ENCODE results near the gene C6orf118.

Gene C6orf118

DNA sequence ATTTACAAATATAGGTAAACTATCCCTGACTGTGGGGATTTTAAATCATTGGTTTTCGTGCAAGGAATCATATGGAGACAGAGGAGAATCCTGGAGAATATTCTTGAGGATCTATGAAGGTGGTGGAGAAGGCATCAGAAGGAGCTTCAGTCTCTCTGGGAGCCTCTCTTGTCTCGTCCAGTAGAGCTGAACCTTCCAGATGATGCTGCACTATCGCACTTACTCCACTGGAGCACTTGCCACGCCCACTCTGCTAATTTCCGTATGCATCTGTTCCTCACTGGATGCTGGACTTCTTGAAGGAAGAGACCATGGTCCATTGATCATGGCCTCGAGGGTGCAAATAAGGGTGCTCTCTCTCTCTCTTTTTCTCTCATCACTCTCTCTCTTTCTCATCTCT, 36.8 kb downstream of the C6orf118 start:
- H3K36me3 Mint-ChIP-seq (ENCODE audit: low read depth) = no peaks in the 10 kb centered on the region
- H3K4me3 Mint-ChIP-seq = no peak overlapping the region
- H3K9me3 Mint-ChIP-seq = peaks cover 44% of the 10 kb centered on the region
- no peaks in the 10 kb centered on the region for H3K4me1 Mint-ChIP-seq (ENCODE audit: low read depth)
- no peak for DNase-seq (ENCODE audit: low spot score)
- H3K27me3 Mint-ChIP-seq (ENCODE audit: low read depth) = no peaks in the 10 kb centered on the region
- no peak overlapping the region for H3K27ac Mint-ChIP-seq

DNA sequence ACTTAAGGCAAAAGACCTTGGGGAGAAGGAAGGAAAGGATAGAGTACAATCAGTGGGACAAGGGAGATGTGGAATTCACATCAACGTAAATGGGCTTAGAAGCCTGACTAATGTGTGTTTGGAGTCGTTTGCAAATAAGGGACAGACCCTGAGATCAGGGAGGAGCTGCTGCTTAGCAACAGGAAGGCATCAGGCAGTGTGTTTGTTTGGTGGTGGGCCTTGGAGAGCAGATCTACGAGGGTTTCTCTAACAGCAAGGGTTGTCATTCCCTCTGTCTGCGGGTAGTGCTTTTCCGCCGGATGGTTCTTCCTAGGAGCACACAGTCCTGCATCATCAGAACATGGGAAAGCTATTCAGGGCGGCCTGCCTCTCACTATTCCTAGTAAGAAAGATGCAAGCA, 40.4 kb downstream of the C6orf118 start:
- no peaks in the 10 kb centered on the region for H3K27me3 Mint-ChIP-seq (ENCODE audit: low read depth)
- H3K9me3 Mint-ChIP-seq = peaks cover 34% of the 10 kb centered on the region
- H3K36me3 Mint-ChIP-seq (ENCODE audit: low read depth) = no peaks in the 10 kb centered on the region
- no peaks in the 10 kb centered on the region for H3K4me1 Mint-ChIP-seq (ENCODE audit: low read depth)
- H3K27ac Mint-ChIP-seq = no peak overlapping the region
- no peak overlapping the region for H3K4me3 Mint-ChIP-seq
- no peak for DNase-seq (ENCODE audit: low spot score)

DNA sequence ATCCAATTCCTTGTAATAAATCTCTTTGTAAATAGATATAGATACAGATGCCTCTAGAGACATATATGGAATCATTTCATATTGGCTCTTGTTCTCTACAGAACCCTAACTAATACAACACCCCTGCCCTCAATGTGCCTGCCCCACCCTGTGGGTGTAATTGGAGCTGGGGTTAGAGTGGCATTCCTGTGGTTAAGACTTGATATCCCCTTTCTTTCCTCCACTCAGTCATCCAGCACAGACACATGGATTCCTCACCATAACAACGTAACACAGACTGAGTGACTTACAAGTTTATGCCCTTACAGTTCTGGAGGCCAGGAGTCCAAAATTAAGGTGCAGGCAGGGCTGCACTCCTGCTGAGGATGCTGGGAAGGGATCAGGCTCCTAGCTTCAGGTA, 42.8 kb downstream of the C6orf118 start:
- no peak overlapping the region for H3K27ac Mint-ChIP-seq
- H3K27me3 Mint-ChIP-seq (ENCODE audit: low read depth) = no peaks in the 10 kb centered on the region
- no peak overlapping the region for H3K4me3 Mint-ChIP-seq
- no peaks in the 10 kb centered on the region for H3K4me1 Mint-ChIP-seq (ENCODE audit: low read depth)
- H3K36me3 Mint-ChIP-seq (ENCODE audit: low read depth) = no peaks in the 10 kb centered on the region
- H3K9me3 Mint-ChIP-seq = peaks cover 26% of the 10 kb centered on the region
- no peak for DNase-seq (ENCODE audit: low spot score)

DNA sequence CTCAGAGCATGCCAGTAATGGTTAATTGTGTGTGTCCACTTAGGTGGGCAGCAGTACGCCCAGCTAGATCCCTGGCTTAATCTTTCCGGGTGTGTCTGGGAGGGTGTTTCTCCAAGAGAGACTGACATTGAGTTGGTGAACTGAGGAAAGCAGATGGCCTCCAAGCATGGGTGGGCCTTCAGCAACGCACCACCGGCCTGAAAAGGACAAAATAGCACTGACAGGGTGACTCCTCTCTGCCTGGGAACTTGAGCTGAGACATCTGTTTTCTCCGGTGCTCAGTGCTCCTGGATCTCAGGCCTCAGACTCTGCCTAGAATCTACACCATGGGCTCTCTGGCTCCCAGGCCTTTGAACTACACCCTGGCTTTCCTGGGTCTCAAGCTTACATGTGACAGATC, 43.2 kb downstream of the C6orf118 start:
- no peaks in the 10 kb centered on the region for H3K4me1 Mint-ChIP-seq (ENCODE audit: low read depth)
- H3K27ac Mint-ChIP-seq = no peak overlapping the region
- no peaks in the 10 kb centered on the region for H3K27me3 Mint-ChIP-seq (ENCODE audit: low read depth)
- DNase-seq (ENCODE audit: low spot score) = no peak
- H3K36me3 Mint-ChIP-seq (ENCODE audit: low read depth) = no peaks in the 10 kb centered on the region
- H3K9me3 Mint-ChIP-seq = peaks cover 25% of the 10 kb centered on the region
- no peak overlapping the region for H3K4me3 Mint-ChIP-seq

DNA sequence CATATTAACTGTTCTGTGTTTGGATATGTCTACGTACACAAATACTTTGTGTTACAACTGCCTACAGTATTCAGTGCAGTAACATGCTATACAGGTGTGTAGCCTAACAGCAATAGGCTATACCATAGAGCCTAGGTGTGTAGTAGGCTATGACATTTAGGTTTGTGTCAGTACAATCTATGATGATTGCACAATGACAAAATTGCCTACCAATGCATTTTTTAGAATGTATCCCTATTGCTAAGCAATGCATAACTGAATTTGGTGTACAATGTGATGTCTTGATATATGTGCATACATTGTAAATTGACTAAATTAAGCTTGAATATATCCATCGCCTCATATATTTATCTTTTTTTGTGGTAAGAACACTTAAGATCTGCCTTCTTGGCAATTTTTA, 48.9 kb downstream of the C6orf118 start:
- H3K4me1 Mint-ChIP-seq (ENCODE audit: low read depth) = no peaks in the 10 kb centered on the region
- no peaks in the 10 kb centered on the region for H3K27me3 Mint-ChIP-seq (ENCODE audit: low read depth)
- no peaks in the 10 kb centered on the region for H3K36me3 Mint-ChIP-seq (ENCODE audit: low read depth)
- no peak overlapping the region for H3K27ac Mint-ChIP-seq
- peaks cover 32% of the 10 kb centered on the region for H3K9me3 Mint-ChIP-seq
- H3K4me3 Mint-ChIP-seq = no peak overlapping the region
- DNase-seq (ENCODE audit: low spot score) = no peak

DNA sequence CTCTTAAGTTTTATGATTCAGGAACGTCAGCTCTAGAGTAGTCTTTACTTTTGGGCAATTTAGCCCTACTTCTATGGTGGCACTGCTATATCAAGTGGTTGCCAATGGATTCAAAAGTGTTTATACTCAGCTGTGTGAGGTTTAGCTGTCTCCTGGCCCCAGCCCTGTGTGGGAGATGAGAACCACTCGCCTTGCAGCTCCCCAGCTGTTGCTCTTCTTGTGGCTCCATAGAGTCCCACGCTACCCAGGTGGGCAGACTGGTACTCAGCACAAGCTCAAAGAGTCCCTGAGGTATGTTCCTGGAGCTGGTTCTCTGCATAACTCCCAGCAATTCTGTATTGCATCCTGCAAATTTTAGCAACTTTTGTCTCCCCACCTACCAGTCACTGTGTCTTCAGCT, 59.6 kb downstream of the C6orf118 start:
- no peak overlapping the region for H3K27ac Mint-ChIP-seq
- H3K9me3 Mint-ChIP-seq = peaks cover 22% of the 10 kb centered on the region
- no peak for DNase-seq (ENCODE audit: low spot score)
- H3K4me1 Mint-ChIP-seq (ENCODE audit: low read depth) = no peaks in the 10 kb centered on the region
- no peaks in the 10 kb centered on the region for H3K27me3 Mint-ChIP-seq (ENCODE audit: low read depth)
- H3K4me3 Mint-ChIP-seq = no peak overlapping the region
- H3K36me3 Mint-ChIP-seq (ENCODE audit: low read depth) = no peaks in the 10 kb centered on the region

DNA sequence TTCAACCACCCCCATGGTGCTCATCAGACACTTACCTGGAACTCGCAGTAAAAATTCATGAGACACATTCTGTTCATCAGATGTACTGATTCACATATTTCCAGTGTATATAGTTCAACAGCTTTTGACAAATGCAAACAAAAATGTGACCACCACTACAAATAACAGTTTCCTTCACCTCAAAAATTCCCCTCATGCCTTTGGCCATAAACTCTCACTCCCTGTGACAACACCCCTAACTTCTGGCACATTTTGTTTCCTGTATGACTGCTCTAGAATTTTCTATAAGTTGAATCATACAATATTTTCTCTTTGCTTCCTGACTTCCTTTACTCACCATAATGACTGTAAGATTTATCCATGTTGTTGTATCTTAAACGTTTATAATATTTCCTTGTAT, 63.7 kb downstream of the C6orf118 start:
- H3K27me3 Mint-ChIP-seq (ENCODE audit: low read depth) = no peaks in the 10 kb centered on the region
- no peaks in the 10 kb centered on the region for H3K36me3 Mint-ChIP-seq (ENCODE audit: low read depth)
- no peak overlapping the region for H3K4me3 Mint-ChIP-seq
- no peak for DNase-seq (ENCODE audit: low spot score)
- no peak overlapping the region for H3K27ac Mint-ChIP-seq
- H3K4me1 Mint-ChIP-seq (ENCODE audit: low read depth) = no peaks in the 10 kb centered on the region
- H3K9me3 Mint-ChIP-seq = peaks cover 28% of the 10 kb centered on the region

DNA sequence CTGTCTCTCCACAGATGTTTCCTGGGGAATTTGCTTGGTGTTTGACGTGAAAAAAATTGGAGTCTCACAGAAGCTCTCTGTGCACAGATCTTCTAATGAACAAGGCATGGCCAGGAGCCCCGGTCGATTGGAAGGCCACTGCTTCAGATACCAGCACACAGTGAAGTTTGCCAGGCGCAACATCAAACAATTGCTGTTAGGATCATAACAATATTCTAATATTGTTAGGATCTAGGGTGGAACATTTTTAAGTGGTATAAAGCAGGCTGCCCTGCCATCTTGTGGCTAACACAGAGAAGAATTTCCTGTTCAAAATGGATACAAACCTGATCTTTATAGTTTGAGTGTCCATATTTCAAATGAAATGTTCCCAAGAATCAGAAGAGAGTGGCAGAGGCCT, 64.1 kb downstream of the C6orf118 start:
- Mint-ChIP-seq H3K4me3 (no peak overlapping the region), H3K27ac (no peak overlapping the region), H3K9me3 (peaks cover 25% of the 10 kb centered on the region), H3K4me1 (ENCODE audit: low read depth) (no peaks in the 10 kb centered on the region), H3K27me3 (ENCODE audit: low read depth) (no peaks in the 10 kb centered on the region), H3K36me3 (ENCODE audit: low read depth) (no peaks in the 10 kb centered on the region)
- DNase-seq (ENCODE audit: low spot score) = no peak

DNA sequence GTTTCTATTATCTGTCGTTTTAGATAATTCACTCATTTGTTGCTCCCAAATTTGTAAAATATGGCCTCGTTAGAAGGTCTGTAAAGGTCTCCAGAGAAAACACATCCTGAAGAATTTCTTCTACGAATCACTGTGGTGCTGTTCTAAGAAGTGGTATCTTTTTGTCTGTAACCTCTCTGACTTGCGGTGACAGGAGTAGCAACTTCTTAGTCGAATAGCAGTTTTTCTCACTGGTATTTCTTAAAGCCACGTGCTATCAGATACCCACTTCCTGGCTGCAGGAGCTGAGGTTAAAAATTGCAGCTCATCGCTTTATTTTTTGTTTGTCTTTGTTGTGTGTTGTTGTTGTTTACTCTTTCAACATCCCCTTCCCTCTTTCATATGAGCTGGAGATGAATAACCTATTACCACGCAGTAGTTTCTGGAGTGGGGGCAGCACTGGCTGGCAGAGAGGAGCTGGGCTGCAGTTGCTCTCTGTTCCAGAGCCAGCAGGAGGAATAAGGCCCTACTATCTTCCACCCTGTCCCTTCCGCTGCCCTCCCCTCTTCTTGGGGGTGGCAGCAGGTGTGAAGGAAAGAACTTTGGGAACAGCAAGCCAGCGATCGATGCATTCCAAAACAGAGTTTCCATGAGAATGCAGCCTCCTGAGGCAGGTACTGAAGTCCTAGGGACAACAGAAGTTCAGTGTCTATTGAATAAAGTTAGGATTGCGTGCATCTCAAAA, 64.7 kb downstream of the C6orf118 start:
- Mint-ChIP-seq H3K9me3 (peaks cover 23% of the 10 kb centered on the region), H3K36me3 (ENCODE audit: low read depth) (no peaks in the 10 kb centered on the region), H3K4me3 (no peak overlapping the region), H3K27ac (no peak overlapping the region), H3K4me1 (ENCODE audit: low read depth) (no peaks in the 10 kb centered on the region), H3K27me3 (ENCODE audit: low read depth) (no peaks in the 10 kb centered on the region)
- no peak for DNase-seq (ENCODE audit: low spot score)

DNA sequence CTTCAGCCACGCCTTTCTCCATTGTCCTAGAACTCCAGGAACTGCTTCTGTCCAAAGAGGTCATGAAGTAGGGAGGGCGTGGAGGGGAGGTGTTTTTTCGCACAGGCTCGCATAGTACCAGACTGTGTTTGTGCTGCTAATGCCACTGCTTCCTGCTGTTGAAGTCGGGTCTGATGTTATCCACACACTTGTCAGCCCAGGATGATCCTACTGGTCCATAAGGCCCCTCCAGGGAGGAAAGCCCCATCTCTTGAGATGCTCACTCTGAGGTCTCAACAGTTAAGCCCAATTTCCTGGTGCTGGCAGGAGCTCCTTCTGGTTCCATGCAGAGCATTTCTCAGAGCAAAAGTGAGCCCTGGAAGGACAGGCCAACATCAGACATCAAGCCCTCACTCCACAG, 65.6 kb downstream of the C6orf118 start:
- Mint-ChIP-seq H3K36me3 (ENCODE audit: low read depth) (no peaks in the 10 kb centered on the region), H3K4me1 (ENCODE audit: low read depth) (no peaks in the 10 kb centered on the region), H3K9me3 (peaks cover 23% of the 10 kb centered on the region), H3K27me3 (ENCODE audit: low read depth) (no peaks in the 10 kb centered on the region), H3K4me3 (no peak overlapping the region), H3K27ac (no peak overlapping the region)
- DNase-seq (ENCODE audit: low spot score) = no peak

DNA sequence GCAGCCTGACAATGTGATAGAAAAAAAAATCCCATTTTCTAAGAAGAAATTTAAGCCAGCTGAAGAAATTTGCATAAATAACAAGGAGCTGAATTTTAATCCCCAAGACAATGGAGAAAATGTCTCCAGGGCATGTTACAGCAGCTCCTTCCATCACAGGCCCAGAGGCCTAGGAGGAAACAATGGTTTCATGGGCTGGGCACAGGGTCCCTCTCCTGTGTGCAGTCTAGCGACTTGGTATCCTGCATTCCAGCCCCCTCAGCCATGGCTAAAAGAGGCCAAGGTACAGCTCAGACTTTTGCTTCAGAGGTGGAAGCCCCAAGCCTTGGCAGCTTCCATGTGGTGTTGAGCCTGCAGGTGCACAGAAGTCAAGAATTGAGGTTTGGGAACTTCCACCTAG, 73.1 kb downstream of the C6orf118 start:
- H3K27me3 Mint-ChIP-seq (ENCODE audit: low read depth) = no peaks in the 10 kb centered on the region
- no peak for DNase-seq (ENCODE audit: low spot score)
- H3K27ac Mint-ChIP-seq = no peak overlapping the region
- no peak overlapping the region for H3K4me3 Mint-ChIP-seq
- H3K9me3 Mint-ChIP-seq = peaks cover 50% of the 10 kb centered on the region
- H3K4me1 Mint-ChIP-seq (ENCODE audit: low read depth) = no peaks in the 10 kb centered on the region
- H3K36me3 Mint-ChIP-seq (ENCODE audit: low read depth) = no peaks in the 10 kb centered on the region

DNA sequence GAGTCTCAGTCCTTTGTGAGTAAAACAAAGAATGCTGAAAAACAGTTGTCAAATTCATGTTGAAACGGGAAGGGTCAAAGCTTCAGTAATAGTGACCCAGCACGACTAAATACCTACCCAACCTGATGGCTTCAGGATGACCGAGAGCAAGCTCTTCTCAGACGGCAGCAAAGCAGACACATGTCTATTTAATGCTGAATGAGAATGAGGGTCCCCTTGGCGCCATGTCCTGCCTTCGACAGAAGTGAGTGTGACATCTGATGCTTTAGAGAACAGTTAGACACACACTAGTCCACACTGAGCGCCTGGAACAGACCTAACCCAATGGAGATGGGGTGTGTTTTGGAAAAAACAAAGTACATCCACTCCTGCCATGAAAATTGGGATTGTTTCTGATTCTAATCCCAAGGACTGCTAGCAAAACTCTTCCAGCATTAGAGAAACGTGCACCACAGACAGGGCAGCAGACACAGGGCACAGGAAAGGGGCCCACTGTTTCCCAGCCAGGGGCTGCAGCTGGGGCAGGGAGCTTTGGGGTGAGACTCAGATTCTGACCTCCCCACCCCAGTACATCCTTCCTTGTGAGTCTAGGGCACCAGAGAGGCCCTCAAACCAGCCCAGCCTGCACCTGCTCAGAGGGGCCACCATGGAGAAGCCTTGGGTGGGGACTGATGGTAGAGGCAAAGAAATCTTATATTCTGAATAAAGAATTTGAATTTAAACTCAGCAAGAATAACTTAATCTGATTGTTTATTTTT, 76.5 kb downstream of the C6orf118 start:
- Mint-ChIP-seq H3K27ac (no peak overlapping the region), H3K9me3 (peaks cover 47% of the 10 kb centered on the region), H3K36me3 (ENCODE audit: low read depth) (no peaks in the 10 kb centered on the region), H3K4me3 (no peak overlapping the region), H3K4me1 (ENCODE audit: low read depth) (no peaks in the 10 kb centered on the region), H3K27me3 (ENCODE audit: low read depth) (no peaks in the 10 kb centered on the region)
- DNase-seq (ENCODE audit: low spot score) = no peak

DNA sequence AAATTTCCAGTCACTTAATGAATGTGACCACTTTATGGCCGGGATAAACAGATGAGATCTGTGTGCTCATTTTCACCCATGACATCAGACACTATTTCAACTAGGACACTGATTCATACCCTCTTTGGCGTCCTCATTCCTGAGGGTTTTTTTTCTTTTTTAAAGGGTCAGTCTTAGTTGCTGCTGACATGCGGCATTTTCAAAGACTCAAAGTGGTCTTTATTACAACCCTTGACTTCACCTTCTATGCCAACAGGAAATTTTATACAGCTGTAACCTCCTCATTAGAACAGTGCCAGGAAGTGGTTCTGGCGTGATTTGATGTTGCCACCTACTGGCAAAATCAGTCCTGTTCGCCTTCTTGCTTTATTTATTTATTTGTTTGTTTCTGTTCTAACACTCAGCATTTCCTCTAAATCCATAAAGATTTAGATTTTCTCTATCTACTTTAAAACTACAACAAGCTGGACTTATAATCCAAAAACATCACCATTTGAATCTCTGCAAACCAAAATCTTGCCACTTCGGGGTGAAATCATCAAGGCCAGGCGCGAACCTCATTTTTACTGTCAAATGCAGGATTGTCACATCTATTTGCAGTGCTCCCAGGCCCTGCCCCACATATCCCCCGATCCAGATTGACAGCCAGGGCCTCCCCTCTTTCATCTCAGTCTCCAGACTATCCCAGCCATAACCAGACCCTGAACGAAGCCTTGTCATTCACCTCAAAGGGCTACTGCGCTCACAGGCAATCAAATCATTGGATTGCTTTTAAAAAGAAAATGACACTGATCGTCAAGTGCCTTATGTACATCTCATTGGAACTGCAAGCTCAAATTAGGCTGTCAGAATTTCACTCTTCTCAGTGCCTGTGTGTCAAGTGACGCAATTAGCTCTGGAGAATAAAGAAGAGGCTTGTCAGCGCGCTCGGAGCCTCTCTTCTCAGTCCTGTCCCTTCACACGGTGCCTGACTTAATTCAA, 77.5 kb downstream of the C6orf118 start:
- peaks cover 47% of the 10 kb centered on the region for H3K9me3 Mint-ChIP-seq
- H3K27ac Mint-ChIP-seq = no peak overlapping the region
- no peaks in the 10 kb centered on the region for H3K36me3 Mint-ChIP-seq (ENCODE audit: low read depth)
- no peak for DNase-seq (ENCODE audit: low spot score)
- H3K4me1 Mint-ChIP-seq (ENCODE audit: low read depth) = no peaks in the 10 kb centered on the region
- H3K27me3 Mint-ChIP-seq (ENCODE audit: low read depth) = no peaks in the 10 kb centered on the region
- no peak overlapping the region for H3K4me3 Mint-ChIP-seq

DNA sequence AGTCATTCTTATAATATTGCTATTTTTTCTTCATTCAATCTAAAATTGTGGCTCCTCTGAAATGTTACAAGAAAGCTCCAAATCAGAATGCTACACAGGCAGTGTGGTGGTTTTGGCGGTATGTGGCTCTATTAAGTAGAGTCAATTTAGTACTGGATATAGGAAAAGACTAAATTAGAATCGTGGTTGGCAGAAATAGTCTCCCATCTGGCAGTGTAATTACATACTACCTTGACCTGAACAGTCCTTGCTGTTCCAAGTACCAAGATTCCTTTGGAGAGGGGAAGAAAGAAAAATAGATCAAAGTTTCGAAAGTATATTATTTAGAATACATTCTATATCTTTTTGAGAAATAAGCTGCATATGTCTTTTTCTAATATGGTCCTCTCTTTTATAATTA, 78.2 kb downstream of the C6orf118 start:
- no peak overlapping the region for H3K27ac Mint-ChIP-seq
- H3K4me3 Mint-ChIP-seq = no peak overlapping the region
- DNase-seq (ENCODE audit: low spot score) = no peak
- no peaks in the 10 kb centered on the region for H3K4me1 Mint-ChIP-seq (ENCODE audit: low read depth)
- H3K27me3 Mint-ChIP-seq (ENCODE audit: low read depth) = no peaks in the 10 kb centered on the region
- no peaks in the 10 kb centered on the region for H3K36me3 Mint-ChIP-seq (ENCODE audit: low read depth)
- H3K9me3 Mint-ChIP-seq = peaks cover 40% of the 10 kb centered on the region
